ENCODE data around the gene SASH1.

SASH1 gene

GRCh38 chr6:148492654-148493290, 150.1 kb downstream of the SASH1 start:
- Mint-ChIP-seq H3K4me1 (ENCODE audit: low read depth) (no peaks in the 10 kb centered on the region), H3K9me3 (no peaks in the 10 kb centered on the region), H3K36me3 (ENCODE audit: low read depth) (peaks cover 22% of the 10 kb centered on the region), H3K27ac (no peak overlapping the region), H3K4me3 (no peak overlapping the region), H3K27me3 (peaks cover 3% of the 10 kb centered on the region)
- intact Hi-C loops (cut with micrococcal nuclease), result no loop called here

GRCh38 chr6:148493424-148493823, 150.8 kb downstream of the SASH1 start:
- H3K36me3 Mint-ChIP-seq (ENCODE audit: low read depth), result peaks cover 15% of the 10 kb centered on the region
- no peak overlapping the region for H3K4me3 Mint-ChIP-seq
- H3K9me3 Mint-ChIP-seq, result no peaks in the 10 kb centered on the region
- H3K27ac Mint-ChIP-seq, result no peak overlapping the region
- H3K27me3 Mint-ChIP-seq, result peaks cover 3% of the 10 kb centered on the region
- no peaks in the 10 kb centered on the region for H3K4me1 Mint-ChIP-seq (ENCODE audit: low read depth)
- intact Hi-C loops (cut with micrococcal nuclease), result no loop called here

GRCh38 chr6:148494226-148494625, 151.6 kb downstream of the SASH1 start:
- H3K36me3 Mint-ChIP-seq (ENCODE audit: low read depth), result peaks cover 9% of the 10 kb centered on the region
- no peaks in the 10 kb centered on the region for H3K4me1 Mint-ChIP-seq (ENCODE audit: low read depth)
- intact Hi-C loops (cut with micrococcal nuclease), result no loop called here
- no peak overlapping the region for H3K27ac Mint-ChIP-seq
- no peaks in the 10 kb centered on the region for H3K27me3 Mint-ChIP-seq
- H3K4me3 Mint-ChIP-seq, result no peak overlapping the region
- H3K9me3 Mint-ChIP-seq, result no peaks in the 10 kb centered on the region

- Mint-ChIP-seq H3K4me1 (ENCODE audit: low read depth) (no peaks in the 10 kb centered on the region), H3K4me3 (no peak overlapping the region), H3K9me3 (no peaks in the 10 kb centered on the region), H3K27me3 (no peaks in the 10 kb centered on the region), H3K36me3 (ENCODE audit: low read depth) (peaks cover 9% of the 10 kb centered on the region), H3K27ac (no peak overlapping the region)
- intact Hi-C loops (cut with micrococcal nuclease), result no loop called here
Observed at GRCh38 chr6:148495029-148495428, 152.4 kb downstream of the SASH1 start.

- no peak overlapping the region for H3K4me3 Mint-ChIP-seq
- H3K27me3 Mint-ChIP-seq, result no peaks in the 10 kb centered on the region
- H3K27ac Mint-ChIP-seq, result no peak overlapping the region
- intact Hi-C loops (cut with micrococcal nuclease), result no loop called here
- no peaks in the 10 kb centered on the region for H3K9me3 Mint-ChIP-seq
- peaks cover 3% of the 10 kb centered on the region for H3K4me1 Mint-ChIP-seq (ENCODE audit: low read depth)
- no peaks in the 10 kb centered on the region for H3K36me3 Mint-ChIP-seq (ENCODE audit: low read depth)
Observed at GRCh38 chr6:148497257-148497656, 154.6 kb downstream of the SASH1 start.

GRCh38 chr6:148497717-148498116, 155.1 kb downstream of the SASH1 start:
- no peaks in the 10 kb centered on the region for H3K9me3 Mint-ChIP-seq
- H3K4me1 Mint-ChIP-seq (ENCODE audit: low read depth), result peaks cover 7% of the 10 kb centered on the region
- H3K36me3 Mint-ChIP-seq (ENCODE audit: low read depth), result no peaks in the 10 kb centered on the region
- H3K27ac Mint-ChIP-seq, result no peak overlapping the region
- H3K27me3 Mint-ChIP-seq, result no peaks in the 10 kb centered on the region
- intact Hi-C loops (cut with micrococcal nuclease), result no loop called here
- H3K4me3 Mint-ChIP-seq, result no peak overlapping the region

GRCh38 chr6:148500402-148500801, 157.8 kb downstream of the SASH1 start:
- H3K27ac Mint-ChIP-seq, result no peak overlapping the region
- H3K36me3 Mint-ChIP-seq (ENCODE audit: low read depth), result no peaks in the 10 kb centered on the region
- no peaks in the 10 kb centered on the region for H3K27me3 Mint-ChIP-seq
- intact Hi-C loops (cut with micrococcal nuclease), result no loop called here
- peaks cover 7% of the 10 kb centered on the region for H3K4me1 Mint-ChIP-seq (ENCODE audit: low read depth)
- H3K4me3 Mint-ChIP-seq, result no peak overlapping the region
- H3K9me3 Mint-ChIP-seq, result no peaks in the 10 kb centered on the region

GRCh38 chr6:148501178-148501590, 158.5 kb downstream of the SASH1 start:
- Mint-ChIP-seq H3K4me1 (ENCODE audit: low read depth) (peaks cover 7% of the 10 kb centered on the region), H3K36me3 (ENCODE audit: low read depth) (no peaks in the 10 kb centered on the region), H3K27ac (no peak overlapping the region), H3K4me3 (no peak overlapping the region), H3K27me3 (no peaks in the 10 kb centered on the region), H3K9me3 (no peaks in the 10 kb centered on the region)
- intact Hi-C loops (cut with micrococcal nuclease), result no loop called here

- intact Hi-C loops (cut with micrococcal nuclease), result no loop called here
- Mint-ChIP-seq H3K4me1 (ENCODE audit: low read depth) (peaks cover 7% of the 10 kb centered on the region), H3K36me3 (ENCODE audit: low read depth) (no peaks in the 10 kb centered on the region), H3K9me3 (no peaks in the 10 kb centered on the region), H3K27me3 (peaks cover 5% of the 10 kb centered on the region), H3K4me3 (no peak overlapping the region), H3K27ac (no peak overlapping the region)
Observed at GRCh38 chr6:148502083-148502772, 159.6 kb downstream of the SASH1 start.

GRCh38 chr6:148502773-148503135, 160.1 kb downstream of the SASH1 start:
- Mint-ChIP-seq H3K4me1 (ENCODE audit: low read depth) (peaks cover 7% of the 10 kb centered on the region), H3K27me3 (peaks cover 8% of the 10 kb centered on the region)

GRCh38 chr6:148503703-148504102, 161.1 kb downstream of the SASH1 start:
- intact Hi-C loops (cut with micrococcal nuclease), result no loop called here

More at GRCh38 chr6:148502773-148503135, 160.1 kb downstream of the SASH1 start:
- intact Hi-C loops (cut with micrococcal nuclease), result no loop called here
- no peak overlapping the region for H3K27ac Mint-ChIP-seq
- H3K9me3 Mint-ChIP-seq, result no peaks in the 10 kb centered on the region
- H3K36me3 Mint-ChIP-seq (ENCODE audit: low read depth), result no peaks in the 10 kb centered on the region
- no peak overlapping the region for H3K4me3 Mint-ChIP-seq

GRCh38 chr6:148507774-148508173, 165.1 kb downstream of the SASH1 start:
- intact Hi-C loops (cut with micrococcal nuclease), result no loop called here
- Mint-ChIP-seq H3K36me3 (ENCODE audit: low read depth) (no peaks in the 10 kb centered on the region), H3K4me1 (ENCODE audit: low read depth) (peaks cover 11% of the 10 kb centered on the region), H3K4me3 (no peak overlapping the region), H3K27me3 (peaks cover 12% of the 10 kb centered on the region), H3K27ac (no peak overlapping the region), H3K9me3 (no peaks in the 10 kb centered on the region)

More at GRCh38 chr6:148503703-148504102, 161.1 kb downstream of the SASH1 start:
- Mint-ChIP-seq H3K9me3 (no peaks in the 10 kb centered on the region), H3K4me3 (no peak overlapping the region), H3K27ac (no peak overlapping the region), H3K27me3 (peaks cover 8% of the 10 kb centered on the region), H3K36me3 (ENCODE audit: low read depth) (no peaks in the 10 kb centered on the region), H3K4me1 (ENCODE audit: low read depth) (peaks cover 7% of the 10 kb centered on the region)

- Mint-ChIP-seq H3K27ac (no peak overlapping the region), H3K9me3 (no peaks in the 10 kb centered on the region), H3K27me3 (peaks cover 16% of the 10 kb centered on the region), H3K4me1 (ENCODE audit: low read depth) (peaks cover 11% of the 10 kb centered on the region), H3K4me3 (no peak overlapping the region), H3K36me3 (ENCODE audit: low read depth) (no peaks in the 10 kb centered on the region)
- intact Hi-C loops (cut with micrococcal nuclease), result no loop called here
Observed at GRCh38 chr6:148508401-148509041, 165.9 kb downstream of the SASH1 start.

- Mint-ChIP-seq H3K27ac (no peak overlapping the region), H3K36me3 (ENCODE audit: low read depth) (peaks cover 4% of the 10 kb centered on the region), H3K9me3 (no peaks in the 10 kb centered on the region), H3K4me3 (no peak overlapping the region), H3K27me3 (peaks cover 16% of the 10 kb centered on the region), H3K4me1 (ENCODE audit: low read depth) (peaks cover 11% of the 10 kb centered on the region)
- intact Hi-C loops (cut with micrococcal nuclease), result no loop called here
Observed at GRCh38 chr6:148509119-148509799, 166.6 kb downstream of the SASH1 start.

All from dendritic cell treated with granulocyte-macrophage colony-stimulating factor and Interleukin-4, amounts not matched to agents 40 ng/mL and 50 ng/mL, for 4 days (primary cell).